ENCODE measurements around the gene MUSTN1.

The MUSTN1 gene

GRCh38 chr3:52800079-52800478 is 34.7 kb downstream of the MUSTN1 start:
- TF ChIP-seq CTCF (conservative IDR thresholded peaks at IDR 0.05; ENCODE audit: low read depth, low read length), result no peak
- H3K4me3 ChIP-seq (ENCODE audit: low read depth, low read length), result no peak overlapping the region

GRCh38 chr3:52798978-52799476 is 35.8 kb downstream of the MUSTN1 start:
- DNase-seq (ENCODE audit: low read depth), result peak; percentile 19
- TF ChIP-seq CTCF (conservative IDR thresholded peaks at IDR 0.05; ENCODE audit: low read depth, low read length), result peak; percentile 60

More at GRCh38 chr3:52800079-52800478, 34.7 kb downstream of the MUSTN1 start:
- DNase-seq (ENCODE audit: low read depth), result peak; percentile 45

GRCh38 chr3:52798376-52798977 is 36.3 kb downstream of the MUSTN1 start:
- no peak overlapping the region for H3K4me3 ChIP-seq (ENCODE audit: low read depth, low read length)
- DNase-seq (ENCODE audit: low read depth), result no peak
- no peak for TF ChIP-seq CTCF (conservative IDR thresholded peaks at IDR 0.05; ENCODE audit: low read depth, low read length)

More at GRCh38 chr3:52798978-52799476, 35.8 kb downstream of the MUSTN1 start:
- H3K4me3 ChIP-seq (ENCODE audit: low read depth, low read length), result no peak overlapping the region

DNA sequence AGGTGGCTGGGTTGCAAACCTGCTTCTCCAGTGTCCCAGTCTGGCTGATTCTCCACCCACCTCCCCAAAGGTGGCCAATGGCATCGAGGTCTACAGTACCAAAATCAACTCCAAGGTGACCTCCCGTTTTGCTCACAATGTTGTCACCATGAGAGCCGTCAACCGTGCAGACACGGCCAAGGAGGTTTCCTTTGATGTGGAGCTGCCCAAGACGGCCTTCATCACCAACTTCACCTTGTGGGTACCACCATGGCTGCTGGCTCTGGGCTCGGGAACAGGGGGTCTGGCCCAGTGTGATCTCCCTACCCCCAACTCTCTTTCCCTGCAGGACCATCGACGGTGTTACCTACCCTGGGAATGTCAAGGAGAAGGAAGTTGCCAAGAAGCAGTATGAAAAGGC is 38.4 kb downstream of the MUSTN1 start:
- DNase-seq (ENCODE audit: low read depth), result no peak
- TF ChIP-seq CTCF (conservative IDR thresholded peaks at IDR 0.05; ENCODE audit: low read depth, low read length), result no peak
- no peak overlapping the region for H3K4me3 ChIP-seq (ENCODE audit: low read depth, low read length)

DNA sequence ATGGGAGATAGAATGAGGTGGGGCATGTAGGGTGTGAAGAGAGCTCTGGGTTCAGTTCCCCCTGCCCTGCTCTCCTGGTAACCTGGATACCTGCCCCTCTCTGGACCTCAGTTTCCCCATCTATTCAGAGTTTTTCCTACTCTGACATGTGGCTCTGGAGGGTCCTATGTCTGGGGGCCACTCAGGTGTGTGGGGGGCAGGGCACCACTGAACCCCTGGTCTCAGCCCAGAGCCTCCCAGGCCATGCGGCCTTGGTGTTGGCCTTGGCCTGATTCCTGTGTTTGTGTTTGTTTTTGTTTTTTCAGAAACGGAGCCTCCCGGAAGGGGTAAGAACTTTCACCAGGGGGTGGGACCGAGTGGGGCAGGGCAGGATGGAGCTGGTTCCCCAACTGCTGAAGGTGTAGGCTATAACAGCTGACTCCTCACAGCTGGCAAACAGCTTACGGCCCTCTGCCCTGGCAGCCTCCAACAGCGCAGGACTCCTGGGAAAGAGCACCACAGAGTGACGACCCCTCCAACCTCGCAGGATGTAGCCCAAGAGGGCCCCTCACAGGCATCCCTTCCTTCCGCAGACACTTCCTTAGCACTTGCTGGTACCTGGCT is 39.4 kb downstream of the MUSTN1 start:
- TF ChIP-seq CTCF (conservative IDR thresholded peaks at IDR 0.05; ENCODE audit: low read depth, low read length), result no peak
- no peak for DNase-seq (ENCODE audit: low read depth)
- no peak overlapping the region for H3K4me3 ChIP-seq (ENCODE audit: low read depth, low read length)

- no peak within 1 kb of the TSS for H3K4me3 ChIP-seq (ENCODE audit: low read depth, low read length)
- TF ChIP-seq CTCF (conservative IDR thresholded peaks at IDR 0.05; ENCODE audit: low read depth, low read length), result no peak
- no peak for DNase-seq (ENCODE audit: low read depth)
Observed at GRCh38 chr3:52794612-52795099, 40.2 kb downstream of the MUSTN1 start, which contains the start of gene ITIH3. TSS of gene ITIH3 (plus strand) at chr3:52794796. CDS start at chr3:52794804, 8 bp downstream.

All from choroid plexus epithelial cell (primary cell).